ENCODE results near the gene MIER2.

- TF ChIP-seq, protein P1, sequence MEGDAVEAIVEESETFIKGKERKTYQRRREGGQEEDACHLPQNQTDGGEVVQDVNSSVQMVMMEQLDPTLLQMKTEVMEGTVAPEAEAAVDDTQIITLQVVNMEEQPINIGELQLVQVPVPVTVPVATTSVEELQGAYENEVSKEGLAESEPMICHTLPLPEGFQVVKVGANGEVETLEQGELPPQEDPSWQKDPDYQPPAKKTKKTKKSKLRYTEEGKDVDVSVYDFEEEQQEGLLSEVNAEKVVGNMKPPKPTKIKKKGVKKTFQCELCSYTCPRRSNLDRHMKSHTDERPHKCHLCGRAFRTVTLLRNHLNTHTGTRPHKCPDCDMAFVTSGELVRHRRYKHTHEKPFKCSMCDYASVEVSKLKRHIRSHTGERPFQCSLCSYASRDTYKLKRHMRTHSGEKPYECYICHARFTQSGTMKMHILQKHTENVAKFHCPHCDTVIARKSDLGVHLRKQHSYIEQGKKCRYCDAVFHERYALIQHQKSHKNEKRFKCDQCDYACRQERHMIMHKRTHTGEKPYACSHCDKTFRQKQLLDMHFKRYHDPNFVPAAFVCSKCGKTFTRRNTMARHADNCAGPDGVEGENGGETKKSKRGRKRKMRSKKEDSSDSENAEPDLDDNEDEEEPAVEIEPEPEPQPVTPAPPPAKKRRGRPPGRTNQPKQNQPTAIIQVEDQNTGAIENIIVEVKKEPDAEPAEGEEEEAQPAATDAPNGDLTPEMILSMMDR (IDR thresholded peaks at IDR 0.05; ENCODE audit: insufficient read depth, low read depth, low read length): no peak
- TF ChIP-seq EZH2 (IDR thresholded peaks at IDR 0.05; ENCODE audit: insufficient read depth, low read length): no peak
These were observed 40.2 kb upstream of the MIER2 start for GRCh38 chr19:384799-385169.
